Stimulated activated CD8-positive, alpha-beta memory T cell treated with anti-CD3 and anti-CD28 coated beads, Interleukin-12 subunit alpha, Interleukin-12 subunit beta, amount 100 ng/mL, for 24 hours (primary cell): Measurements from ENCODE around the gene GPR179.

ENCODE experiments used
- DNase-seq: peaks from one replicate; pipeline ENCODE4 v3.0.0-alpha.2; 2020; ENCODE audit errors: extremely low read depth

Gene GPR179

GRCh38 chr17:38349097-38349730 is 5.5 kb upstream of the GPR179 start:
- peak; percentile 55 for DNase-seq

DNA sequence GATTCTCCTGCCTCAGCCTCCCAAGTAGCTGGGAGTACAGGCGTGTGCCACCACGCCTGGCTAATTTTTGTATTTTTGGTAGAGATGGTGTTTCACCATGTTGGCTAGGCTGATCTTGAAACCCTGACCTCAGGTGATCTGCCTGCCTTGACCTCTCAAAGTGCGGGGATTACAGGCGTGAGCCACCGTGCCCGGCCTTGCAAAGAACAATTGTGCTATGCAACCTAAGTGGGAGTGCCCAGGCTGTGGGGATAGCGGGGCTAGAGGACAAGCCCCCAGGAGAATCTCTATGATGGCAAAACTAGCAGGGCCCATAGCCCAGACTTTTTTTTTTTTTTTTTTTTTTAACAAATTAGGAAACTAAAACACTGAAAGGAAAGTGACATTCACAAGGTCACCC is 2.0 kb upstream of the GPR179 start:
- no peak for DNase-seq

- no peak for DNase-seq
Measured at GRCh38 chr17:38344420-38344745, 627 bp upstream of the GPR179 start.

GRCh38 chr17:38342886-38343607 is 709 bp downstream of the GPR179 start:
- no peak for DNase-seq

DNA sequence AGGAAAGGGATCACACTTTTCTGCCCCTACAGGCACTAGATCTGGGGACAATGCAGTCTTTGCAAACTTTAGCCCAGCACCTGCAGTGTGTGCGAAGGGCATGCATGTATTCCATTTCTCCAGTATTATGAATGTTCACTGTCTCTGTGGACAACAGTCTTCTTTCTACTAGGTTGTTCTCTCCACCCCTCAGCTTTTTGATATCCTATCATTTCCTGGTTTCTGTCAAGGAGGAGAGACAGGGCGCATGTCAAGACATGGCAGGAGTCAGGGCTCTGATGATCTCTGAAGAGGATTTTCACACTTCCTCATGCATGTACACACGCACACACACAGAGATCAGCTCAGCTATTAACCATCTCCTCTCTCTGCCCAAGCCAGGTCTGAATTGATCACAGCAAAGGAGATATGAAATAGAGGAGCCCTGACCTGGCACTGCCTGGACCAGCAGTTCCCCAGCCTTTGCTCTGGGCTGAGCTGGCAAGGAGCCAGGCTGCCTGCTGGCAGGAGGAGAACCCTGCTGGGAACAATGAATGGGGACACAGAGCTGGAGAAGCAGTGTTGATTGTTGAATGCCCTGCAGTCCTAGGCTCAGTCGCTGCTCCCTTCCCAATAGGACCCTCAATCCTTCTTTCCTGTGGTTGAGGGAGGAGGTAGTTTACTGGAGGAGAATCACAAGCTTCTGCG is 2.6 kb downstream of the GPR179 start:
- DNase-seq: no peak

DNA sequence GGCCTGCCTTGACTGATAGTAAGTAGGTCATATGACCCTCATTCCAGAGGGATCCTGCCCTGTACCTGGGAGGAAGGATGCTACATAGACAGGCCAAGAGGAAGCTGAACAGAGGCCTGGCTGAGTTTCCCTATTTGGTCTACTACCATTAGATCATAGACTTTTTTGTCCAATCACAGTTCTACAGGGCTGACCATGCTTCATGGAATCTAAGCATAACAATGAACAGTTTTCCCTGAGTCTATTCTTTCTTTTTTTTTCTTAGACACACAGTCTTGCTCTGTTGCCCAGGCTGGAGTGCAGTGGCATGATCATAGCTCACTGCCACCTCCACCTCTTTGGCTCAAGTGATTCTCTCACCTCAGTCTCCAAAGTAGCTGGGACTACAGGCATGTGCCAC is 3.9 kb downstream of the GPR179 start:
- no peak for DNase-seq

DNA sequence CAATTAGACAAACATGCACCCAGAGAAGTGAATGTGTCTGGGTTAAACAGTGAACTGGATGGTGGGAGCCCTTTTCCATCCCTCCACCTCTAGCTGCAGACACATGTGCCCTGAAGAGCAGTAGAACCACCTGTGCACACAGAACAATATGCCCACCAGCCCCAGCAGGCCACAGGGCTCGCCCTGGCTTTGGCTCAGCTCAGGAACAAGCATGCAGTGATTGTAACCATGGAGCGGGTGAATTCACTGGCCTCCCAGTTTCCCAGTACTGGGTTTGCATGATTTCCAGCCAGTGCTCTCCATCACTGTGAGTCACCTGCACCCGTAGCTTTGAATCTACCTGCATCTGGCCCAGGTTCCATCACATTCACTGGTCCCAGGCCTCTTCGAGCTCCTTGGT is 5.2 kb downstream of the GPR179 start:
- no peak for DNase-seq

GRCh38 chr17:38338053-38338452 is 5.7 kb downstream of the GPR179 start:
- no peak for DNase-seq

GRCh38 chr17:38336838-38337237 is 6.9 kb downstream of the GPR179 start:
- no peak for DNase-seq

DNA sequence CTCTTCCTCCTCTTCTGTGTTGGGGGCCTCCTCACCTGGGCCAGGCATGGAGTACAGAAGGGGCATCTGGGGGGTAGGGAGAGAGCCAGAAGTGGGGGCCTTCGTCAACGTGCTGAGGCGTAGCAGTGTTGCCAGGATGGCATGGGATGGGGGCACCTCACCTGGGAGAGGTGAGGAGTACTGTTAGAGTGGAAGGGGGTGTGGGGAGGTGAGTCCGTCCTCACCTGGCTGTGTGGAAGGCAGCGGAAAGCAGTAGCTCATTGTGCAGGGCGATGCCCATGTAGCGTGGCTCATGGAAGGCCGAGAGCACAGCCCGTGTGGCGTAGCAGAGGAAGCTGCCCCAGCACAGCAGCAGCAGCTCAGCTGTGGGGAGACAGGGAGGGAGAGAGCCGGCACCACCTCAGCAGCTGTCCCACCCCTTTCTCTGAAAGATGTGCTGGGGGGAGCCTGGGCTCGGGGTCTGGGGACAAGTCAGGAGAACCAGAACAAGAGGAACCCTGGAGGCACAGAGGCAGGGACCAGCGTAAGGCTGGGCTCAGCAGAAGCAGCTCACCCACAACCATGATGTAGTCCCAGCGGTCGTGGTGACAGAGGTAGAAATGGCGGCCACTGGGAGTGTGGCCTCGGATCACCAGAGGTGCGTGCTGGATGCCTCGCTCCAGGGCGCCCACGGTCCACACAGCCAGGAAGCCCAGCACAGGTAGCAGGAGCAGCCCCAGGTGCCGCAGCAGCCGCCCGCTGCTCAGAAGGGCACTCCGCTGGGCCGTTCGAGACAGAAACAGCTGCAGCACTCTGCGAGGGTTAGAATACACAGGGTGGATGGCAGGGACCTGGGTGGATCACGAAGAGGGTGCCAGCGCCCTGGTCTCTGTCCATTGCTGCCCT is 9.0 kb downstream of the GPR179 start:
- DNase-seq: no peak

- DNase-seq: no peak
Measured at GRCh38 chr17:38333635-38334295, 10.0 kb downstream of the GPR179 start.

- no peak for DNase-seq
Measured at GRCh38 chr17:38332735-38333134, 11.0 kb downstream of the GPR179 start.

GRCh38 chr17:38330941-38331411 is 12.8 kb downstream of the GPR179 start:
- DNase-seq: no peak

DNA sequence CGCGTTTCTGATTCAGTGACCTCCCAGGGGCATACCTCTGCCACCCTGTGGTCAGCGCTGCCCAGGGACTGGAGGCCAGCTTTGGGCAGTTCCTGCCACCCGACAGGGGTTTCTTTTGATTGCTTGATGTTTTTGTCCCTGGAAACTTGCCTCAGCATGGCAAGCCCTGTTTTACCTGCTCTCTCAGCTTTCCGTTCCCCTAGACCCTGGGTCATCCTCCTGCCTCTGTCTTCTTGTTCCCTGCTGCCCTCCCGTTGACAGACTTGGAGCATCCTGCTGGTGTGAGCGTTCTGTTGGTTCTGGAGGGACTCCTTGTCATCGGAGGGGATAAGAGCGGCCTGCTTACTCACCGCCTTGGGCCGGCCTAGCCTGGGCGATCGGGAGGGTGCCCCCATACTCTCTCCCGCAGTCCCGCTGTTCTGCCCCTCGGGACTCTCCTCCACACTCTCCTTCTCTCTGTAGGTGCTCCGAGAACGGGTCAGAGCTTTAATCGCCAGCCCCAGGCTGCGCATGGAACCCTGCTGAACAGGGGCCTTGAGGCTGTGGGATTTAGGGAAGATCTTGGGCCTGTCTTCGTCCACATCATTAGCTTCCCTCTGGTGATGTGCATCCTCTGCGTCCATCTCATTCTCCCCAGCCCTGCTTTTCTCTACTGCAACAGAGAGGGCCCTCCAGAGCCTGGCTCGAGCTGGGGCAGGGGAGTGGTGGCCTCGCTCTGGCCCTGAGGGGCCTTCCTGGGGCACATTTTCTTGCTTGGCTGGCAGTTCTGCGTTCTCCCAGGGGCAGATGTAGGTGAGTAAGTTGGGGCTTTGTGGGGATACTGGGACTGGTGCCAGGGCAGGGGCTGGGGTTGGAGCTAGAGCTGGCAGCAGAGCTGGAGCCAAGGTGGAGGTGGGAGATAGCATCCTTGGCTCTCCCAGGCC is 13.7 kb downstream of the GPR179 start:
- no peak for DNase-seq

GRCh38 chr17:38329284-38329683 is 14.5 kb downstream of the GPR179 start:
- DNase-seq: no peak

DNA sequence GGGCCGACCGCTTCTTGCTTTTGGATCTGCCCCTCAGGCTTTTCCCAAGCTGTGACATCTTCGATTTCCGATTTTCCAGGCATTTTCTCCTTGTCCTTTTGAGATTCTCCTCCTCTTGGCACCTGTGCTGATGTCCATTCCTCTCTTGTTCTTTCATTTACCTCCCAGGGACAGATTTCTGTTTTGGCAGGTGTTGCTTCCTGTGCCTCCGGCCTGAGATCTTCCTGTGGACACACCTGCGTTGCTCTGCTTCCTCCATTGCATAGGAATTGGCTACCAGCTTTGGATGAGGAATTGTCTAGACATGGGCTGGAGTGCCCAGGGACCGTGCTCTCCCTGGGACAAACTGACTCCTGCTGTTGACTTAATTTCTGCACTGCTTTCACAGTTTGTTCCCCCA is 15.1 kb downstream of the GPR179 start:
- DNase-seq: no peak

GRCh38 chr17:38327936-38328335 is 15.8 kb downstream of the GPR179 start:
- DNase-seq: no peak

- DNase-seq: no peak
Measured at GRCh38 chr17:38326996-38327792, 16.6 kb downstream of the GPR179 start.

DNA sequence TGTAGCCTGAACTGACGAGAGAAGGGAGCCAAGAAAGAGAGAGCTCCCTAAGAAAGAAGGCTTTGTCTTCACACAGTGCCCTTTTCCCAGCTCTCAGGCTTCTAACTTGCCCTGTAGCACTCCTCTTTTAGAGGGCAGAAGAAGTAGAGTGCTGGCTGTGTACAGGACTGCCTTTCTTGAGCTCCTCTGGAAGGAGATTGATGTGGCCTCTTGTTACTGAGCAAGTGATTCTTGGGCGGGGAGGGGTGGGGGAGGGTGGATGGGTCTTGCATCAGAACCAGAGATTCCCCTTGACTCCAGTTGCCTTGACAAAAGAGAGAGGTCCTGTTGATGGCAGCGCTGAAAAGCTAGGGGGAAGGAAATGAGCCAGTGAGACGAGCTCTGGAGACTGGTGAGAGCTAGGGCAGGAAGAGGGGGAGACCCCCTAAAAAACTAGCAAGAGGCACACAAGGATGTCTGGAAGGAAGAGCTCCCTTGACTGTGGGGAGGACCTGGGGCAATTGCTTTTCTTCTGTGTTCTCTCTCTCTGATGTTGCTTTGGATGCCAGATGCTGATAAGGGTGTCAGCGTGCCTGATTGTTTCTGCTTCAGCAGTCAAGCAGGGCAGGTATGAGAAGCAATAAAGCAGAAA is 18.4 kb downstream of the GPR179 start:
- no peak for DNase-seq
